Stomach smooth muscle (tissue), 2 donors: Measurements from ENCODE around the gene NCBP1.
"Not testable (repeated sequence)": the region's sequence is repeated elsewhere in the genome, so short reads cannot be mapped to it uniquely, and the experiment has no call there.

Experiments used
- H3K27ac ChIP-seq: one replicate; pipeline ENCODE4 v1.7.0; 2013; ENCODE audit warnings: mild to moderate bottlenecking, low read length, inconsistent platforms
- H3K27me3 ChIP-seq, 2 donors: one replicate each; pipeline ENCODE4 v1.7.0; 2013; ENCODE audit warnings: low read length in 2 of 2; ENCODE audit not compliant: insufficient read depth in 2 of 2, control insufficient read depth in 1 of 2
- H3K36me3 ChIP-seq, 2 donors: one replicate each; pipeline ENCODE4 v1.7.0; 2013; ENCODE audit warnings: low read length in 2 of 2; ENCODE audit not compliant: control insufficient read depth in 2 of 2, insufficient read depth in 2 of 2
- H3K4me1 ChIP-seq: one replicate; pipeline ENCODE4 v1.7.0; 2013; ENCODE audit warnings: low read length; ENCODE audit not compliant: control insufficient read depth, insufficient read depth
- H3K4me3 ChIP-seq, 2 donors: one replicate each; pipeline ENCODE4 v1.7.0; 2013; ENCODE audit warnings: low read length in 2 of 2
- H3K9ac ChIP-seq, 2 donors: one replicate each; pipeline ENCODE4 v1.7.0; 2013; ENCODE audit warnings: low read length in 2 of 2, mild to moderate bottlenecking in 1 of 2
- H3K9me3 ChIP-seq, 2 donors: one replicate each; pipeline ENCODE4 v1.7.0; 2013; ENCODE audit warnings: low read length in 2 of 2; ENCODE audit not compliant: control insufficient read depth in 2 of 2
- donor health status: healthy.
- donor health status: Pancreatic carcinoma.

Gene NCBP1

GRCh38 chr9:97600531-97601227 is 32.9 kb upstream of the NCBP1 start:
- Histone ChIP-seq H3K27ac (no peak overlapping the region), H3K27me3 (no peaks in the 10 kb centered on the region), H3K4me1 (peaks cover 24% of the 10 kb centered on the region), H3K36me3 (peaks cover 46 to 47% of the 10 kb centered on the region in 2 donors), H3K9me3 (no peaks in the 10 kb centered on the region), H3K4me3 (no peak overlapping the region), H3K9ac (no peak overlapping the region)

- no peaks in the 10 kb centered on the region for H3K27me3 ChIP-seq
- H3K9me3 ChIP-seq = no peaks in the 10 kb centered on the region
- no peak overlapping the region for H3K4me3 ChIP-seq
- H3K36me3 ChIP-seq = peaks cover 48 to 50% of the 10 kb centered on the region in 2 donors
- no peak overlapping the region for H3K27ac ChIP-seq
- no peak overlapping the region for H3K9ac ChIP-seq
- peaks cover 20% of the 10 kb centered on the region for H3K4me1 ChIP-seq
Measured at GRCh38 chr9:97601228-97601898, 32.3 kb upstream of the NCBP1 start.

- no peaks in the 10 kb centered on the region for H3K27me3 ChIP-seq
- H3K27ac ChIP-seq = peak overlapping the region; percentile 11
- H3K4me3 ChIP-seq = no peak overlapping the region
- peaks cover 48 to 50% of the 10 kb centered on the region in 2 donors for H3K36me3 ChIP-seq
- H3K4me1 ChIP-seq = peaks cover 11% of the 10 kb centered on the region
- no peak overlapping the region for H3K9ac ChIP-seq
- no peaks in the 10 kb centered on the region for H3K9me3 ChIP-seq
Measured at GRCh38 chr9:97602430-97602829, 31.2 kb upstream of the NCBP1 start.

GRCh38 chr9:97604901-97605645 is 28.5 kb upstream of the NCBP1 start:
- H3K27ac ChIP-seq = no peak overlapping the region
- no peaks in the 10 kb centered on the region for H3K9me3 ChIP-seq
- H3K27me3 ChIP-seq = no peaks in the 10 kb centered on the region
- H3K9ac ChIP-seq = no peak overlapping the region
- no peaks in the 10 kb centered on the region for H3K4me1 ChIP-seq
- H3K4me3 ChIP-seq = no peak overlapping the region
- peaks cover 43 to 44% of the 10 kb centered on the region in 2 donors for H3K36me3 ChIP-seq

GRCh38 chr9:97615439-97616072 is 18.1 kb upstream of the NCBP1 start:
- Histone ChIP-seq H3K9me3 (no peaks in the 10 kb centered on the region), H3K27ac (no peak overlapping the region), H3K4me3 (no peak overlapping the region), H3K9ac (no peak overlapping the region), H3K4me1 (no peaks in the 10 kb centered on the region), H3K27me3 (no peaks in the 10 kb centered on the region), H3K36me3 (peaks cover 14 to 22% of the 10 kb centered on the region in 2 donors)

- no peaks in the 10 kb centered on the region for H3K27me3 ChIP-seq
- H3K27ac ChIP-seq = no peak overlapping the region
- H3K9me3 ChIP-seq = no peaks in the 10 kb centered on the region
- H3K36me3 ChIP-seq = peaks cover 14 to 16% of the 10 kb centered on the region in 2 donors
- no peaks in the 10 kb centered on the region for H3K4me1 ChIP-seq
- no peak overlapping the region for H3K9ac ChIP-seq
- no peak overlapping the region for H3K4me3 ChIP-seq
Measured at GRCh38 chr9:97617939-97618416, 15.6 kb upstream of the NCBP1 start.

GRCh38 chr9:97620063-97620462 is 13.6 kb upstream of the NCBP1 start:
- peaks cover 19 to 20% of the 10 kb centered on the region in 2 donors for H3K36me3 ChIP-seq
- H3K27ac ChIP-seq, H3K9ac ChIP-seq, H3K9me3 ChIP-seq, H3K27me3 ChIP-seq, H3K4me3 ChIP-seq, H3K4me1 ChIP-seq: not testable (repeated sequence)

GRCh38 chr9:97622483-97622882 is 11.1 kb upstream of the NCBP1 start:
- H3K27ac ChIP-seq, H3K4me1 ChIP-seq, H3K9ac ChIP-seq, H3K4me3 ChIP-seq, H3K9me3 ChIP-seq, H3K27me3 ChIP-seq: not testable (repeated sequence)
- H3K36me3 ChIP-seq = peaks cover 18 to 21% of the 10 kb centered on the region in 2 donors

- Histone ChIP-seq H3K27ac (no peak overlapping the region), H3K4me3 (no peak overlapping the region), H3K9me3 (no peaks in the 10 kb centered on the region), H3K27me3 (no peaks in the 10 kb centered on the region), H3K4me1 (peaks cover 7% of the 10 kb centered on the region), H3K9ac (no peak overlapping the region), H3K36me3 (peaks cover 15 to 18% of the 10 kb centered on the region in 2 donors)
Measured at GRCh38 chr9:97623946-97624345, 9.7 kb upstream of the NCBP1 start.

- H3K27me3 ChIP-seq = no peaks in the 10 kb centered on the region
- H3K4me1 ChIP-seq = peaks cover 7% of the 10 kb centered on the region
- no peak overlapping the region for H3K4me3 ChIP-seq
- no peak overlapping the region for H3K27ac ChIP-seq
- H3K9me3 ChIP-seq = no peaks in the 10 kb centered on the region
- peaks cover 15 to 18% of the 10 kb centered on the region in 2 donors for H3K36me3 ChIP-seq
- no peak overlapping the region for H3K9ac ChIP-seq
Measured at GRCh38 chr9:97625620-97626019, 8.0 kb upstream of the NCBP1 start.
